ENCODE measurements around the gene MT1HL1.
"Not testable (repeated sequence)": the region's sequence is repeated elsewhere in the genome, so short reads cannot be mapped to it uniquely, and the experiment has no call there.

MT1HL1 gene

DNA sequence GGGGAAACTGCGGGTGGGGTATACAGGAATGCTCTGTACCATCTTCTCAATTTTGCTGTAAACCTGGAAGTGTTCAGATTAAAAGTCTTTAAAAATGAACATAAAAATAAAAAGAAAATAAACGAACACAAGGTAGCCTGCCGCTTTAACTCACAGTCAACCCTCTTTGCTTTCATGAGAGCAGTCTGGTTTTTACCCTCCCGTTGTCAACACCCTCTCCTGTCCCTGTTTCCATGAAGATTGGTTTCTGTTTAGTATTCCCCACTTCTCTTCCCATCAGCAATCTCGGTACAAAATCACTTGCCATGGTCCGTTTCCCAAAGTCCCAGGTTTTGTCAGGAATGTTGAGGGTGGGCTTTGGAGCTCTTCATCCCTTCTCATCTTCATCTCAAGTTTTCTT, 28.8 kb downstream of the MT1HL1 start:
- DNase-seq (ENCODE audit: low spot score), result no peak

DNA sequence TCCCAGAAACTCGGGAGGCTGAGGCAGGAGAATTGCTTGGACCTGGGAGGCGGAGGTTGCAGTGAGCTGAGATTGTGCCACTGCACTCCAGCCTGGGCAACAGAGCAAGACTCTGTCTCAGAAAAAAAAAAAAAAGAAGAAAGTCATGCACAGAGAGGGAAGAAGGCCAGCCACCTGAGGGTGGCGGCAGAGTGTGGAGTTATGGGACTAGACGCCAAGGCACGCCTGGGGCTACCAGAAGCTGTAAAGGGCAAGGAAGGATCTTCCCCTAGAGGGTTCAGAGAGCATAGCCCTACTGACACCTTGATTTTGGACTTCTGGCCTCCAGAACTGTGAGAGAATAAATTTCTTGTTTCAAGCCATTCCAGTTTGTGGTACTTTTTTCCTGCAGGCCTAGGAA, 30.2 kb downstream of the MT1HL1 start:
- DNase-seq (ENCODE audit: low spot score), result not testable (repeated sequence)

DNA sequence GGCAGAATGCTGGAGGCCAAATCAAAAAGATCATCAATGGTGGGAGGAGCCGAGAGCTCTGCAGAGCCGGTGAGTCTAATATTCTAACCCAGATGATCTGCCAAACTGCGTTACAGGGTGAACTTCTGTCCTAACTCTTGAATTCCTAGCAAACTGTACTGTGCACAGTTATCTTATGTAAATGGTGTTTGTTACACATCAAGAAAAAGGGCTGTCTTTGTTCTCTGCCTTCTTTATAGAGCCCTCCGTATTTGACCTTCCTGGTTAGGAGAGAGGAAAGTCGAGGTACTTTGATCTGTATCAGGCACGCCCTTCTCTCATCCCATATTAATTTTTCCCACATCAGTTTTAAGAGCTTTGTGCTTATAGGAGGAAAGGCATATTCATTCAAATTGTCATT, 37.6 kb downstream of the MT1HL1 start:
- DNase-seq (ENCODE audit: low spot score), result no peak

DNA sequence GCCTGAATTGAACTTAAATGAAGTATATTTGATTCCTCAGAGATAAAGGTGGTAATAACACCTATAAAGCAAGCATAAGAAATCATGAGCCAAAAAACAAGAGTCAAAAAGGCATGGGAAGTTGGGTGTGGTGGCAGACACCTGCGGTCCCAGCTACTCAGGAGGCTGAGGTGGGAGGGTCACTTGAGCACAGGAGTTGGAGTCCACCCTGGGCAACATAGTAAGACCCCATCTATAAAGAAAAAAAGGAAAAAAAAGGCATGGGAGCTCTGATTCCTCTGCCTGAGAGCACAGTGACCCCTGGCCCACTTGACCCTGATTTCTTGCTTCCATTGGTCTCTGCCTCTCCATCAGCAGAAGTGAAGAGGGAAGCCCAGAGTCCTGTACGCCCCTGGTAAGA, 40.3 kb downstream of the MT1HL1 start:
- no peak for DNase-seq (ENCODE audit: low spot score)

DNA sequence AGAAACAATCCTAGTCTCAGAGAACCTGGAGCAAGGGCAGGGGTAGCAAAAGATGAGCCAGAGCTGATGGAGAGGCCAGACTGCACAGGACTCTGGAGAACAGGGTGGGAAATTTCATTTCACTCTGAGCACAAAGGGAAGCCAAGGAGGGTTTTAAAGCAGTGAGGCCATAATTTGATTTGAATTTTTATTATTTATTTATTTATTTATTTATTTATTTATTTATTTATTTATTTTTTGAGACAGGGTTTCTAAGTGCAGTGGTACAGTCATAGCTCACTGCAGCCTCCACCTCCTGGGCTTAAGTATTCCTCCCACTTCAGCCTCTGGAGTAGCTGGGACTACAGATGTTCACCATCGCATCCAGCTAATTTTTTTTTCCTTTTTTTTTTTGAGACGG, 45.1 kb downstream of the MT1HL1 start:
- DNase-seq (ENCODE audit: low spot score), result no peak

DNA sequence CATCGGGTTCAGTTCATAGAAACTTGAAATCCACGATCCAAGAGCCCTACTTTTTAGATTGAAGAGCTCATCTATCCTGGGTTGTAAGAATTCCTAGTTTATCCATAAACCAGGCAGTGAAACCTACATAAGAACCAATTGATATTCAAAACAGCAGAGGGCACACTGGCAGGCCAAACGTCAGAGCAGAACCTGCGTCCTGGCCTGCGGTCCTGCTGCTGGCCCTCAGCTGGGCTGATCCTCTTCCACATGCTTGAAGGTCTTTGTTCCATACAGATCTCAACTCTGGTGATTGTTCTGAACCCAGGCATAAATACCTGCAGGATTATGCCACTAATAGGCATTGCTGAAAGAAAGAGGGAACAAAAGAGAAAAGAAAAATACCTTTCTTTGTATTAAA, 47.0 kb downstream of the MT1HL1 start:
- no peak for DNase-seq (ENCODE audit: low spot score)

All from LoVo (cell line).